Calu3 (cell line): ENCODE data around the gene CSRP2. TPM values are rescaled to one million over a fixed set of nuclear protein-coding genes. Genes with fewer than 3 reads are reported as not detected.

ENCODE experiments used
- BruUV-seq: library from RNA; stranded (reverse); fragments of 400-500 nt; replicated peaks from 2 replicates; lab custom pipeline; 2021; lab: Mats Ljungman, UMichigan
- CTCF ChIA-PET: fragments of 300-600 bp; sonication (Branson Sonifier 250); formaldehyde crosslinking; loops from one replicate; lab custom pipeline; 2022; ENCODE audit warnings: antibody characterized with exemption; lab: Charles Lee
- DNase-seq: peaks from one replicate; pipeline ENCODE4 v3.0.0; 2022
- H3K27ac Mint-ChIP-seq: one replicate; pipeline ENCODE4 v1.8.0; 2022; ENCODE audit warnings: mixed read lengths; ENCODE audit not compliant: unreplicated experiment
- H3K27me3 Mint-ChIP-seq: one replicate; pipeline ENCODE4 v1.8.0; 2022; ENCODE audit warnings: mixed read lengths; ENCODE audit not compliant: unreplicated experiment
- H3K36me3 Mint-ChIP-seq: one replicate; pipeline ENCODE4 v1.8.0; 2022; ENCODE audit warnings: mild to moderate bottlenecking, moderate library complexity, mixed read lengths; ENCODE audit not compliant: insufficient read depth, unreplicated experiment
- H3K4me1 Mint-ChIP-seq: one replicate; pipeline ENCODE4 v1.8.0; 2022; ENCODE audit warnings: mild to moderate bottlenecking, low read depth, mixed read lengths; ENCODE audit not compliant: unreplicated experiment
- H3K4me3 Mint-ChIP-seq: one replicate; pipeline ENCODE4 v1.8.0; 2022; ENCODE audit warnings: mild to moderate bottlenecking, low read depth, moderate library complexity, mixed read lengths; ENCODE audit not compliant: unreplicated experiment
- H3K9me3 Mint-ChIP-seq: one replicate; pipeline ENCODE4 v1.8.0; 2022; ENCODE audit warnings: low read depth, mixed read lengths; ENCODE audit not compliant: unreplicated experiment
- CTCF ChIP-seq: fragments of 200-600 bp; IDR thresholded peaks from one replicate; pipeline ENCODE4 v1.8.0; 2022; ENCODE audit warnings: antibody characterized with exemption; ENCODE audit not compliant: unreplicated experiment
- intact Hi-C: fragments of 100-400 bp; cut with micrococcal nuclease; formaldehyde crosslinking; loops from one replicate; pipeline ENCODE4 v1.10.0; 2022; ENCODE audit not compliant: unreplicated experiment
- total RNA-seq: library from RNA; stranded (reverse); gene quantifications from 2 replicates; pipeline ENCODE4 v1.2.3, GENCODE V29; 2022

CSRP2 gene
- total RNA-seq, 1 experiment from 2014 or later = 11.7 TPM

- Mint-ChIP-seq H3K27me3 (no peaks in the 10 kb centered on the region), H3K36me3 (no peaks in the 10 kb centered on the region), H3K4me3 (no peak overlapping the region), H3K27ac (no peak overlapping the region), H3K4me1 (no peaks in the 10 kb centered on the region), H3K9me3 (peaks cover 2% of the 10 kb centered on the region)
- TF ChIP-seq CTCF = no peak
- no TSS peak for BruUV-seq
- intact Hi-C loops = no loop called here
- DNase-seq = no peak
- CTCF ChIA-PET = interaction anchor here (0.5 kb wide), 1 partner anchor 56 kb away, joined by 5 read pairs; no protein-coding TSS in a partner anchor
Observed at GRCh38 chr12:76896274-76896673, 17.5 kb upstream of the CSRP2 start.

- Mint-ChIP-seq H3K27me3 (no peaks in the 10 kb centered on the region), H3K9me3 (peaks cover 2% of the 10 kb centered on the region), H3K4me3 (no peak overlapping the region), H3K27ac (no peak overlapping the region), H3K4me1 (no peaks in the 10 kb centered on the region), H3K36me3 (no peaks in the 10 kb centered on the region)
- intact Hi-C loops = no loop called here
- no TSS peak for BruUV-seq
- no peak for DNase-seq
- CTCF ChIA-PET = interaction anchor here (0.5 kb wide), 1 partner anchor 55 kb away, joined by 5 read pairs; no protein-coding TSS in a partner anchor
- TF ChIP-seq CTCF = no peak
Observed at GRCh38 chr12:76895796-76896195, 17.0 kb upstream of the CSRP2 start.

GRCh38 chr12:76891609-76892008 lies 12.8 kb upstream of the CSRP2 start:
- H3K27me3 Mint-ChIP-seq = no peaks in the 10 kb centered on the region
- H3K36me3 Mint-ChIP-seq = no peaks in the 10 kb centered on the region
- H3K4me1 Mint-ChIP-seq = no peaks in the 10 kb centered on the region
- intact Hi-C loops = no loop called here
- no peak overlapping the region for H3K27ac Mint-ChIP-seq
- H3K9me3 Mint-ChIP-seq = peaks cover 2% of the 10 kb centered on the region
- no TSS peak for BruUV-seq
- no peak overlapping the region for H3K4me3 Mint-ChIP-seq
- TF ChIP-seq CTCF = no peak
- no peak for DNase-seq
- CTCF ChIA-PET = no interaction called here

GRCh38 chr12:76890151-76891143 lies 11.6 kb upstream of the CSRP2 start:
- DNase-seq = peak; percentile 61
- Mint-ChIP-seq H3K27ac (no peak overlapping the region), H3K4me3 (no peak overlapping the region), H3K36me3 (no peaks in the 10 kb centered on the region), H3K4me1 (no peaks in the 10 kb centered on the region), H3K27me3 (no peaks in the 10 kb centered on the region), H3K9me3 (peaks cover 2% of the 10 kb centered on the region)
- intact Hi-C loops = no loop called here
- no TSS peak for BruUV-seq
- TF ChIP-seq CTCF = no peak
- CTCF ChIA-PET = no interaction called here
